Neural cell (in vitro differentiated cells): ENCODE results near the gene RAD51B.

ENCODE experiments used
- CTCF ChIP-seq: fragments of 450-650 bp; IDR thresholded peaks from 2 replicates; pipeline ENCODE4 v1.5.1; 2014; ENCODE audit warnings: antibody characterized with exemption, mild to moderate bottlenecking, moderate library complexity; ENCODE audit not compliant: poor library complexity, severe bottlenecking
- EP300 ChIP-seq: fragments of 450-650 bp; conservative IDR thresholded peaks from 2 replicates; pipeline ENCODE4 v1.6.1; 2014; ENCODE audit warnings: antibody characterized with exemption, mild to moderate bottlenecking, moderate library complexity; ENCODE audit not compliant: poor library complexity, severe bottlenecking
- EZH2 ChIP-seq: fragments of 200-600, 300-800 bp; shearing (Covaris generic), sonication (generic); IDR thresholded peaks from 2 replicates; pipeline ENCODE4 v1.6.1; 2014; ENCODE audit warnings: antibody characterized with exemption, low read length, borderline replicate concordance, mild to moderate bottlenecking; ENCODE audit not compliant: insufficient read depth, poor library complexity, severe bottlenecking
- POLR2AphosphoS5 ChIP-seq: IDR thresholded peaks from 2 replicates; pipeline ENCODE4 v1.6.1; 2012
- RAD21 ChIP-seq: fragments of 450-650 bp; conservative IDR thresholded peaks from 2 replicates; pipeline ENCODE4 v1.6.1; 2014; ENCODE audit warnings: antibody characterized with exemption, mild to moderate bottlenecking, moderate library complexity
- REST ChIP-seq: IDR thresholded peaks from 2 replicates; pipeline ENCODE4 v1.6.1; 2012; ENCODE audit warnings: borderline replicate concordance
- TAF1 ChIP-seq: IDR thresholded peaks from 2 replicates; pipeline ENCODE4 v1.6.1; 2012; ENCODE audit warnings: low read depth

- TF ChIP-seq EZH2 (no peak), EP300 (no peak), REST (no peak), CTCF (no peak), POLR2AphosphoS5 (no peak), TAF1 (no peak), RAD21 (no peak)
These were observed 179.3 kb downstream of the RAD51B start for GRCh38 chr14:67998834-67999233.
